NCI-H2107 treated with DMSO at 0.1 percent for 48 hours (cell line): ENCODE data around the gene DMXL1.

Source experiments
- DNase-seq: peaks from one replicate; lab custom pipeline; 2025; ENCODE audit not compliant: unreplicated experiment; lab: John Stamatoyannopoulos, UW

The DMXL1 gene

DNA sequence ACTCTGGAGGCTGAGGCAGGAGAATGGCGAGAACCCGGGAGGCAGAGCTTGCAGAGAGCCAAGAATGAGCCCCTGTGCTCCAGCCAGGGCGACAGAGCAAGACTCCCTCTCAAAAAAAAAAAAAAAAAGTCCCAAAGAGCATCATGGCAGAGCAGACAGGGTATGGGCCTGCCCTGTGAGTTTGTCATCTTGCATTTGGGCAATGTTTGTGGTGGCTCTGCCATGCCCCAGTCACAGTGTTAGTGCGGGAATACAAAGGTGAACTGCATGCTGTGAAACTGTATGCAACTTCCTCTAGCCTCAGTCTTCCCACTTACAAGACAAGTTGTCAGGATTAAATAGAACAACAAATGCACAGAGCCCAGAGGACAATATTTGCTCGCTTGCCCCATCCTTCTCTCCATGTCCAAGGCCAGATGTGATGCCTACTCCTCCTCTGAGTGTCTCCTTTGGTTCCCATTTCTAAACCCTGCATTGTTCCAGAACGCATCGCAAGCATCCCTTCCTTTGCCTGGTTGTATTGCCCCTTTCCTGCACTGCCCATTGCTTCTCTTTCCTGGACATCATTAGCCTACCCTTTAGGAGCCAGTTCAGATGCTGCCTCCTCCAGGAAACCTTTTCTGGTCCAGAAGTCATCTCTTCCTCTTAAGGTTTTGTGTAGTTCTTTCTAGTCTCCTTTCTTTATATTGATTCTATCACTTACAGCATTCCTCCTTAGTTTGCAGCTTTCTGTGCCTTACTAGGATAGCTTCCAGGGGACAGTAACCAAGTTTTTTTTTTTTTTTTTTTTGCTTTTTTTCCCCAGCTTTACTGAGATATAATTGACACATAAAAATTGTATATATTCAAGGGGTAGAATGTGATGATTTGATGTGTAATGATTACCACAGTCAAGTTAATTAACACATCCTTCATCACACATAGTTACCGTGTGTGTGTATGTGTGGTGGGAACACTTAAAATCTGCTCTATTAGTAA is 215.9 kb downstream of the DMXL1 start:
- no peak for DNase-seq

DNA sequence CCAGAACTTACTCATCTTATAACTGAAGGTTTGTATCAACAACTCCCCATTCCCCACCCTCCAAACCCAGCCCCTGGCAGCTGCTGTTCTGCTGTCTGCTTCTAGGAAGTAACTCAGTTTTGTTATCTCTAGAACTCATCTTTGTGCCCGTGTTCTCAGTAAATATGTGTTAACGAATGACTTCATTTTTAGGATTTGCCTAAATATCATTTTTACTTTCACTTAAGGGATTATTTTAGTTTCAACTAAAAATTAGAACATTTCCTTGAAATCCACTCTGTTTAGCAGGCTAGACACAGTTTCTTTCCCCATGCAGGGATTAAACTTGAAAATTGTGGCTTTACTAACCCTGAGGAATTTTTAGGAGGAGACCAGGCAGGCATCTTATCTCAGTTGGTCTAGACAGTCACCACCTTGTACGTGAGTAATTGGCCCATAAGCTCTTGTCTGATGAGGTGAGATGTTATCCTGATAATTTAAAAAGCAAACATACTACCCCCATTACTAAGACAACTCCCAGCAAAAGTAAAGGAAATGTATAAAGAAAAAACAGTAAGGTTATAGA is 216.7 kb downstream of the DMXL1 start:
- DNase-seq = no peak

DNA sequence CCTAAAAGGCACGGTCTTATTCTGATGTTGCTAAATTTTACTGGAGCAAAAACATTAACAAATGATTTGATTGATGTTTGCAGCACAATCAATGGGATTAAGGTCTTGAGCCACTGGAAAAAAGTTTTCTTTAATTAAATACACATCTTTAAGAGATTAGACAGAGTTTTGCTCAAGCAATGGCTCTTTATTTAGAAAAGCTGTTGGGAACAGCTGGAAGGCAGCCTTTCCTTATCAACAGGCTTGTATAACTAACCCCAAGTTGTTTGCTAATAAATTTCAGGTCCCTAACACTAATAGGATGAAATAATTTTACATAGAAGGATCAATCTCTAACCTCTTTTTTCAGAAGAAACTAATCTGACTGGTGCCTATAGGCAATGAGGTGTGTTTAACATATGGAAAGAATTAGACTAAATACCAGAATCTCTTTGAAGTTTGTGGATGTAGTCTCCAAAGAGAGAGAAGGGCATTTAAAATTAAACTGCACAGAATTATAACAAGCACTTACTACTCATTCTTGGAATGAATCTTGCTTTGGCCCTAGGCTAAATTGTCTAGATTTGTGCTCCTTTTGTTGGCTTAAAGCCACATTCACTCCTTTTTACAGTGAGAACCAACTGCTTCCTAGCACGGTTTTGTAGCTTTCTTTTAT is 217.6 kb downstream of the DMXL1 start:
- DNase-seq = no peak

DNA sequence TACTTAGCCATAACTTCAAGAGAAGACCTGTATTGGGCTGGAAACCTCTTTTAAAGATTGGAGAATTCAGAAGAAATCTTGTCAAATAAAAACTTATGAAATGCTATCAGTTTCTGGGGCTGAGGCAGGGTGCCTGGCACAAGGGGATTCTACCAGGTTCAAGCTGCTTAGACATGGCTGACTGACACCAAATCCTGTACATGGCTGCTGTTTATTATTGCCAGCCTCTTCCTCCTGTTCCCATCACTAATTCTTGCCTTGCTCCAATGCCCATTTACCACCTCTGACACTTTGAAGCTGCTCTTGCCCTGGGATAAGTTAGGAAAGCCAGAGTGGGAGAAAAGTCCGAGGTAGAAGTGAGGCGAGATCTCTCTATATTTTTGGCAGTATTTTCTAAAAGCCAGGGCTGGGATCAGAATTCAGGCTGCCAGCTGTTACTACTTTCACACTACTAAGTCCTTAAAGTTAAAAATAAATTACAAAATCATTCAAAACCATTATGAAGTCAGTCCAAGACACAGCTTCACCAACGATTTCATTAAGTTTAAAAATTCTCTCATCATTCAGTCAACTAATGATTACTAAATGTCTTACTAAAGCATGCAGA is 218.7 kb downstream of the DMXL1 start:
- DNase-seq = no peak

DNA sequence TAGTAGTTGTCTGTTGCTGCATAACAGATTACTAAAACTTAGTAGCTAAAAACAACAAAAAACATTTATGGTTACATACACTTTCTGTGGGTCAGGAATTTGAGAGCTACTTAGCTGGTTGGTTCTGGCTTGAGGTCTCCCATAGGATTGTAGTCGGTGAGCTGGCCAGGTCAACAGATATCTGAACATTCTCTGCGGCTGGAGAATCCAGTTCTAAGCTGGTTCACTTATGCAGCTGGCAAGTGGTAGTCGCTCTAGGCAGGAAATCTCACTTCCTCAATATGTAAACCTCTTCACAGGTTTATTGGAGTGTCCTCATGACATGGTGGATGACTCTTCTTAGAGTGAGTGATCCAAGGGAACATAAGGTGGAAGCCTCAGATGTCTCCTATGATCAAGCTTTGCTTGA is 219.3 kb downstream of the DMXL1 start:
- DNase-seq = no peak

DNA sequence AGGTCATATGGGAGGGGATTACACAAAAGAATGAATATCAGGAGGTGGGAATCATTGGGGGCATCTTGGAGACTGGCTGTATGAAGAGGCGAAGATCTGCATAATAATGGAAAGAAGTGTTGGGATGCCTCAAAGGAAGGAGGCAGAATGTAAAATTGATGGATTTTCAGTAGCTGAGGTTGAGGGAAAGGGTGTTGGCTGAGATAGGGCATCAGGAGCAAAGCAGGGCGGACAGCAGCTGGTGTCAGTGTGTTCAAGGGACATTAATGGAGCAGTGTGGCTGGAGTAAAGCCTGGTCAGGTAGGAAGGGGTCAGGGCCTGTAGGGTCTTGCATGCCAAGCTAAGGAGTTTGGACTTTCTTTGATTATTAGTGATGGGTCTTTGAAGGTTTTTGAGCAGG is 219.7 kb downstream of the DMXL1 start:
- DNase-seq = no peak

DNA sequence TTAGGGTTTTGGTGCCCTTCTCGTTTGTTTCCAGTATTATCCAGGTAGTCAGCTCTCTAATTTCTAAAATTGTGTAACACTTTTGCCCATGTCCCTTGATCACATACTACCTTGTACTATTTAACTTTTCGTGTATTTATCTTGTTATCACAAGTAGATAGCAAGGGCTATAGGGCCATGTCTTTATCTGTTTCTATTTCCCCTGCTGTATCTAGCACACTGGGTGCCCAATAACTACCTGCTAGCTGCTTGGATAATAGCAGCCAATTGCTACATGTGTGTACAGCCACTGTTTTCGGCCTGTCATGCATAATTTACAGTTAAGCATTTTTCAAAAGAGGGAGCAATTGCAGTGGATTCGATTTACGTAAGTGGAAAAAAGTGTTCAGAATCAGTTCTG is 220.2 kb downstream of the DMXL1 start:
- DNase-seq = no peak

DNA sequence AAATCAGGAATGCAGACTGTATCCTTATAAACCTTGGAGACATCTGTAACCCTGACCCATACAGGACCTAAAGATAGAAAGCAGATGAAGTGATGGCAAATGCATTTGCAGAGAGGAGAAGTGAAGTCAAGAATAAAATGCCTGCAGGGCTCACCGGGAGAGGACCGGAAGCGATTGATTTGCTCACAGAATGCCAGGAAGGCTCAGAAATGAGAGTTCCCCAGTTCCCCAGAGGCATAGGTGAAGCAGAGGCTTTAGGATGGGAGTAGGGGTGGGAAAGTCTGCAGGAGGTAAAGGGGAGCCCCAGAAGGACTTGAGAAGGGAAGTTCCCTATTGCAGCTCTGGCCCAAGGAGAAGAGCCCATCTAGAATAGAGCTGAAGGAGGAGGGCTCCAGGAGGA is 221.0 kb downstream of the DMXL1 start:
- no peak for DNase-seq

DNA sequence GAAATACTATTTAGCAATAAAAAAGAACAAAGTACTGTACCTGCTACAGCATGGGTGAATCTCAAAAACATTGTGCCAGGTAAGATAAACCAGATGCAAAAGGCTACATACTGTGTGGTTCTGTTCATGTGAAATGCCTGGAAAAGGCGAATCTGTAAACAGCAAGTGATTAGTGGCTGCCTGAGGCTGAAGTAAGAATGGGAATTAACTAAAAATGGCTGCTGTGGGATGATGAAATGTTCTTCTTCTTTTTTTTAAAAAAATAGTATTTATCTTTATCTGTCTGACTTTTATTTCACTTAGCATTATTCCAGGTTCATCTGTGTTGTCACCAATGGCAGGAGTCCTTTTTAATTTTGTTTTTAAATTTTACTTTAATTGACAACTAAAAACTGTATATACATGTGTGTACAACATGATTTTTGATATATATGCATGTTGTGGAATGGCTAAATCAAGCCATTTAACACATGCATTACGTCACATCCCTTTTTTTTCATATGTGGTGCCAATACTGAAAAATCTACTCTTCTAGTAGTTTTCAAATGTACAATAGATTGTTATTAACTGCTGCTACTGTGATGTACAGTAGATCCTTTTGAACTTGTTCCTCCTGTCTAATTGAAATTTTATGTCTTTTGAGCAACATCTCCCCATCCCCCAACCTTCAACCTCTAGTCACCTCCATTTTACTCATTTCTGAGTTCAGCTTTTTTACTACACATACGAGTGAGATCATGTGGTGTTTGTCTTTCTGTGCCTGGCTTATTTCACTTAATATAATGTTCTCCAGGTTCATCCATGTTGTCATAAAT is 222.0 kb downstream of the DMXL1 start:
- DNase-seq = no peak

DNA sequence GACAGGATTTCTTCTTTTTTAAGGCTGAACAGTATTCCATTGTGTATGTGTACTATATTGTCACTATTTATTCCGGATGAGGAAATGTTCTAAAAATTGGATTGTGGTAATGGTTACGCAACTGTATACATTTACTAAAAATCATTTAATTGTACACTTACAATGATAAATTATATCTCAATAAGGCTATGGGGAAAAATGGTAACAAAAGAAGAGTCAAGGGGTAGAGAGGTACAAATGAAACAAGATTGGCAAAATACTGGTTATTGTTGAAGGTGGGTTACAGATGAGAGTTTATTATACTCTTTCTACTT is 222.6 kb downstream of the DMXL1 start:
- DNase-seq = no peak
